Prostate gland (tissue), 2 donors: ENCODE data around the gene KCNN4.
A peak's percentile ranks its signal among the peaks of the same experiment; 100 is the strongest.

Experiments
- POLR2A ChIP-seq: fragments of 450-650 bp; IDR thresholded peaks from one replicate; pipeline ENCODE4 v1.6.1; 2016; ENCODE audit warnings: antibody characterized with exemption, mild to moderate bottlenecking
- TF ChIP-seq, protein P1 (sequence below), 4 experiments: fragments of 200-600 bp in 2 of 4; fragments of 450-650 bp in 2 of 4; sonication (generic) in 2 of 4; IDR thresholded peaks; 1 replicate in 3 of 4; 2 replicates in 1 of 4; pipeline ENCODE4 v1.5.1; 2016 to 2019; ENCODE audit warnings: antibody characterized with exemption in 4 of 4, mild to moderate bottlenecking in 2 of 4, moderate library complexity in 2 of 4

GRCh38 chr19:43759515-43759914, 21.3 kb downstream of the KCNN4 start:
- TF ChIP-seq POLR2A, result no peak
- TF ChIP-seq, protein P1, sequence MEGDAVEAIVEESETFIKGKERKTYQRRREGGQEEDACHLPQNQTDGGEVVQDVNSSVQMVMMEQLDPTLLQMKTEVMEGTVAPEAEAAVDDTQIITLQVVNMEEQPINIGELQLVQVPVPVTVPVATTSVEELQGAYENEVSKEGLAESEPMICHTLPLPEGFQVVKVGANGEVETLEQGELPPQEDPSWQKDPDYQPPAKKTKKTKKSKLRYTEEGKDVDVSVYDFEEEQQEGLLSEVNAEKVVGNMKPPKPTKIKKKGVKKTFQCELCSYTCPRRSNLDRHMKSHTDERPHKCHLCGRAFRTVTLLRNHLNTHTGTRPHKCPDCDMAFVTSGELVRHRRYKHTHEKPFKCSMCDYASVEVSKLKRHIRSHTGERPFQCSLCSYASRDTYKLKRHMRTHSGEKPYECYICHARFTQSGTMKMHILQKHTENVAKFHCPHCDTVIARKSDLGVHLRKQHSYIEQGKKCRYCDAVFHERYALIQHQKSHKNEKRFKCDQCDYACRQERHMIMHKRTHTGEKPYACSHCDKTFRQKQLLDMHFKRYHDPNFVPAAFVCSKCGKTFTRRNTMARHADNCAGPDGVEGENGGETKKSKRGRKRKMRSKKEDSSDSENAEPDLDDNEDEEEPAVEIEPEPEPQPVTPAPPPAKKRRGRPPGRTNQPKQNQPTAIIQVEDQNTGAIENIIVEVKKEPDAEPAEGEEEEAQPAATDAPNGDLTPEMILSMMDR (IDR thresholded peaks at IDR 0.05), result peak in 2 of 4 experiments; percentile 31 to 48
